NT2/D1 (cell line): ENCODE measurements around the gene HNRNPH1.

ENCODE experiments used
- DNase-seq: peaks from one replicate; pipeline ENCODE4 v3.0.0-alpha.2; 2011; ENCODE audit warnings: low read depth, low spot score
- H3K27me3 ChIP-seq: 2 replicates; pipeline ENCODE4 v1.6.0; 2011; ENCODE audit warnings: mild to moderate bottlenecking; ENCODE audit not compliant: insufficient read length, insufficient read depth
- H3K36me3 ChIP-seq: 2 replicates; pipeline ENCODE4 v1.6.1; 2011; ENCODE audit warnings: mild to moderate bottlenecking, low read length, mixed read lengths; ENCODE audit not compliant: insufficient read depth, insufficient read length
- H3K4me1 ChIP-seq: 2 replicates; pipeline ENCODE4 v1.5.1; 2011; ENCODE audit not compliant: insufficient read depth, insufficient read length
- H3K4me3 ChIP-seq: 2 replicates; pipeline ENCODE4 v1.5.1; 2011; ENCODE audit warnings: low read depth; ENCODE audit not compliant: insufficient read length
- H3K9ac ChIP-seq: 2 replicates; pipeline ENCODE4 v1.6.0; 2011; ENCODE audit warnings: low read depth; ENCODE audit not compliant: insufficient read length
- H3K9me3 ChIP-seq: 2 replicates; pipeline ENCODE4 v1.5.1; 2011; ENCODE audit warnings: mild to moderate bottlenecking, low read length; ENCODE audit not compliant: insufficient read depth
- SUZ12 ChIP-seq: IDR thresholded peaks from 2 replicates; pipeline ENCODE4 v1.6.1; 2011; ENCODE audit not compliant: insufficient read length, insufficient read depth; ENCODE audit errors: extremely low read depth
- YY1 ChIP-seq: IDR thresholded peaks from 2 replicates; pipeline ENCODE4 v1.6.1; 2011; ENCODE audit not compliant: insufficient read length, insufficient read depth
- ZNF274 ChIP-seq: IDR thresholded peaks from 2 replicates; pipeline ENCODE4 v1.6.1; 2011; ENCODE audit warnings: mild to moderate bottlenecking, low read depth, low read length

Gene HNRNPH1

DNA sequence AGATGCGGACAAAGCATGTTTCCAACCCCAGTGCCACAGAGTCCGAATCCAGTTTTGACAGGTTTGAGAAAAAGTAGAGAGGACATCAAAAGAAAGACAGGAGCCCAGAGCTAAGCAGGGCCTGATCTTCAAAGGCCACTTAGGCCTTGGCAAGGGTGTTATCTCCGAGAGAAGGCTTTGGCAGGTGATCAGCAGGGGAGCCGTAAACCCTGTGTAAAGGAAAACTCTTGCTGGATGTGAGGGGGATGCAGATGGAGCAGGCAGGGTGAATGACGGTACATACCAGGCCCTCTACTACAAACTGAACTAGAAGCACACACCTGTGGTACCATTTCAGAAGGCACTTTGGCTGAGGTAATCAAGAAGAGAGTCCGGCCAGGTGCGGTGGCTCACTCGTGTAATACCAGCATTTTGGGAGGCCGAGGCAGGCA is 1.4 kb upstream of the HNRNPH1 start:
- Histone ChIP-seq H3K4me3 (peak overlapping the region; percentile 59), H3K36me3 (peaks cover 31% of the 10 kb centered on the region), H3K27me3 (no peaks in the 10 kb centered on the region), H3K9me3 (no peaks in the 10 kb centered on the region), H3K9ac (peak overlapping the region; percentile 91), H3K4me1 (peaks cover 5% of the 10 kb centered on the region)
- no peak for DNase-seq
- TF ChIP-seq ZNF274 = no peak
- TF ChIP-seq YY1 = no peak
- TF ChIP-seq SUZ12 = no peak

DNA sequence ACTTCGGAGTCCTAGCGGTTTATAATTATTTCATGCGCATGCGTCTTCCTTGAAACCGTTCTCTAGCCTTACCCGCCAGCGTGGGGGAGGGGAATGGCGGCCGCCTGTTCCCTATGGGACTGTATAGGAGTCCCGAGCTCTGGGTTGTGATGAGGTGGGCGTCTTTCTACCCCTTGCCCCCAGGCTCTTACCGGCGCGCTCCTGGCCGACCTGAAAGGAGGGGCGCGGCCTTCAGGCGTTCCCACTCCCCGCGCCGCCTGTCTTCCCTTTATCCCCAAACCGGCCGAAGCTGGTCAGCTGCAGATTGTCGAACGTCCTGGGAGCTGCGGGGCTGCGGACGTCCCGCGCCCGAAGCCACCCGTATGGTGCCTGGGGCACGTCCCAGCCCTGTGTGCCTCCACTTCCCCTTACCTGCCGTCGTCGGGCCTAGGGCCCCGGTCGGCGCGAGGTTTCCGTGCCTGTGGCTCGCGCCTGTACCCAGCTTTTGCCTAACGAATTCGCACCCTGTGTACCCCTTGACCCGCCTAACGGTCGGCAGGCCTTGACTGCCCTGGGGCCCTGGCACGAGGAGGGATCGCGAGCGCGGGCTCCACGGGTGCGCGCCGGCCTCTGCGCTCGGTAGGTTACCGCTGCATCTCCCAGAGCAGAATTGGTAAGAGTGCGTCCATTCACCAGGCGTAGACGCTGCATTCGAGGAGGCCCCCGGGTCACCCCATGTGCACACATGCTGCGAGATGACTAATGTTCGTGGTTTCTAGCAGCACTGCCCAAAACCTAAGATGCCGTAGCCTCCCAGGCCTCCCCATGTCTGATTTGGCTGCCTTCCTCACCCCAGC is 653 bp upstream of the HNRNPH1 start:
- Histone ChIP-seq H3K36me3 (peaks cover 38% of the 10 kb centered on the region), H3K4me1 (peaks cover 5% of the 10 kb centered on the region), H3K4me3 (peak overlapping the region; percentile 59), H3K27me3 (no peaks in the 10 kb centered on the region), H3K9ac (peak overlapping the region; percentile 91), H3K9me3 (no peaks in the 10 kb centered on the region)
- TF ChIP-seq SUZ12 (no peak), ZNF274 (no peak), YY1 (peak; percentile 55)
- DNase-seq = no peak

DNA sequence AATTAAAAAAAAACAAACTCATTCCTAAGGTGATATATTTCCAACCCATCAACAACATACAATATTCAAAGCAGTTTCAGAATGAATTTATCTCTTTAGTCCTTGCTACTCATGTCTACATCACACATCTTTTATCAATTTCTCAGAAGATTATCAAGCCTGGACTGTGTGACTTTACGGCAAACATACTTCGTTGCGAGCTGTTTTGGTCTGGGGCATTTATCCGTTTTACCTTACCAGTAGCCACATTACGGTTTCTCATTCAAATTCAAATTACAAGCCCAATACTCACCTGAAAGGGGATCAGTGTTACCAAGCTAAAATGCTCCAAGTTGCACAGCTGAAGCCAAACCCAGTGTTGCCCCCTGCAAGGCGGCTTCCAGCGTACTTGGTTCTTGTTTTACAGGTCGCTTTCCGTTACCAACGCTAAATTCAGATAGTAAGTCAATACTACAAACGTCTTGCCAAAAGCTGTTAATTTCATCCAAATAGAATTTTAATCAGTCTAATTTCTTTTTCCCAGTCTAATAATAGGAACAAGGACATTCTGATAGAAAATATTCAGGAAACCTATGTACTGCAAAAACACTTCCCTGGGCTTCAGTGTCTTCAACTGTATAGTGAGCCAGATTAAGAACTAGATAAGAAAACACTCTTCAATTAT is 1.8 kb downstream of the HNRNPH1 start:
- TF ChIP-seq ZNF274 (no peak), YY1 (no peak), SUZ12 (no peak)
- DNase-seq = no peak
- H3K4me3 ChIP-seq = peak overlapping the region; percentile 82
- H3K27me3 ChIP-seq = no peaks in the 10 kb centered on the region
- peaks cover 5% of the 10 kb centered on the region for H3K4me1 ChIP-seq
- no peaks in the 10 kb centered on the region for H3K9me3 ChIP-seq
- peak overlapping the region; percentile 63 for H3K9ac ChIP-seq
- peaks cover 63% of the 10 kb centered on the region for H3K36me3 ChIP-seq

DNA sequence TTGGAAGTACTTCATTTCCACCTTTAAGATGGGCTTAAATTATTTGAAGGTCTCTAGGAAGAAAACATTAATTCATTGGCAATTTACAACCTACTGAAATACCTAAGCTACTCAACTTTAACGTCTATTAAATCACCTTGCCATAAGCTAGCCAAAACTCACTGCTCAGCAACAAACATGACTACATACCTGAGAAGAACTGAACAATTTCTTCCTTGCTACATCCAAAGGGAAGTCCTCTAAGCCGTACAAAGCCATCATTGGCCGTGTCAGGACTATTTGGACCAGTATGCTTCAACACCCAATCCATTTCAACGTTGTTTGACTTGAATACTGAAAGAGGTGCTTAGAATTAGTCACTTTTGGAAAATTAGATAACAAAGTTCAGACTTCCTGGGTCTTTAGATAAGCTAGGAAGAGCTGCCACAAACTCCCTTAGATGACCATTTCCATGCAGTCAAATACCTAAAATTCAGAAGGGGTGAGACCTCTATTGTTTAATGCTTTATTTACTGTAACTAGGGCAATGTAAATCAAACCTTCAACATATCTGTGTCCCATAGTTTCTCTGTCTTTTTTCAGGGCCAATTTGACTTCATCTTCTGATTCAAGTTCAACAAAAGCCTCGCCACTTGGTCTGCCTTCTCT is 2.6 kb downstream of the HNRNPH1 start:
- Histone ChIP-seq H3K4me3 (peak overlapping the region; percentile 82), H3K27me3 (no peaks in the 10 kb centered on the region), H3K9ac (peak overlapping the region; percentile 57), H3K36me3 (peaks cover 71% of the 10 kb centered on the region), H3K4me1 (peaks cover 5% of the 10 kb centered on the region), H3K9me3 (no peaks in the 10 kb centered on the region)
- TF ChIP-seq ZNF274 (no peak), YY1 (no peak), SUZ12 (no peak)
- DNase-seq = no peak

DNA sequence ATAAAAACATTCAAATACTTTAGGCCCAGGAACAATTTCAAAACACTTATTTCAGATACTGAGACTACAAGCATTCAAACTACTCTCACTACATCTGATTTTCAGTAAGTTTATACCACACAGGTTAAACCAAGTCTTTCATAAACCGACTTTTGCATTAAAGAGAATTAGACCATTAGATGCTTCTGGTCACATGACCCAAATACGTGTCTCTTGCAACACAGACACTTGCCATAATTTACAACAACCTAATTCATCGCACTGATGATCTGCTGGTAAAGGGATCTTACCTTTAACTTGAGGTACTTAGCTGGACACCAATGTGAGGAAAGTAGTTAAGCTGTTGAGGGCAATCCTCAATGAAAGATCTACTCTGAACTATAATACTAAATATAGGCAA is 3.2 kb downstream of the HNRNPH1 start:
- no peak for DNase-seq
- no peak for TF ChIP-seq SUZ12
- TF ChIP-seq YY1 = no peak
- no peak for TF ChIP-seq ZNF274
- H3K36me3 ChIP-seq = peaks cover 77% of the 10 kb centered on the region
- peak overlapping the region; percentile 57 for H3K9ac ChIP-seq
- no peaks in the 10 kb centered on the region for H3K9me3 ChIP-seq
- peak overlapping the region; percentile 82 for H3K4me3 ChIP-seq
- peaks cover 5% of the 10 kb centered on the region for H3K4me1 ChIP-seq
- H3K27me3 ChIP-seq = no peaks in the 10 kb centered on the region

DNA sequence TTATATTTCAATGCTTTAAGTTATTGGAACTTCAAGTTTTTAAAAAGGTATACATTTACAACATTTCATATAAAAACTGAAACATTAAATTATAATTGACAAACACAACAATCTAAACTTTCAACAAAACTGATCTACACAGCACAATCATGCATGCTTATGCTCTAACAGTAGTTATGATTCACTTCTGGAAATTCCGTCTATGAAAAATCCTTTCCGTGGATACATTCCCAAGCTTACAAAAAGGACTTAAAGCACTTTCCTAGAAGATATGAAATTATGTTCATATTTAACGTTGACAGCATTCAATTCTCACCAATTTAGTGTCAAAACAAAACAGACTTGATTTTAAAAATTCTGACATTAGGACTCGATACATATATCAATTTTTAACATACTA is 3.7 kb downstream of the HNRNPH1 start:
- H3K9ac ChIP-seq = no peak overlapping the region
- H3K9me3 ChIP-seq = no peaks in the 10 kb centered on the region
- DNase-seq = no peak
- H3K27me3 ChIP-seq = no peaks in the 10 kb centered on the region
- H3K4me1 ChIP-seq = peaks cover 2% of the 10 kb centered on the region
- peaks cover 82% of the 10 kb centered on the region for H3K36me3 ChIP-seq
- TF ChIP-seq SUZ12 (no peak), YY1 (no peak), ZNF274 (no peak)
- peak overlapping the region; percentile 12 for H3K4me3 ChIP-seq

DNA sequence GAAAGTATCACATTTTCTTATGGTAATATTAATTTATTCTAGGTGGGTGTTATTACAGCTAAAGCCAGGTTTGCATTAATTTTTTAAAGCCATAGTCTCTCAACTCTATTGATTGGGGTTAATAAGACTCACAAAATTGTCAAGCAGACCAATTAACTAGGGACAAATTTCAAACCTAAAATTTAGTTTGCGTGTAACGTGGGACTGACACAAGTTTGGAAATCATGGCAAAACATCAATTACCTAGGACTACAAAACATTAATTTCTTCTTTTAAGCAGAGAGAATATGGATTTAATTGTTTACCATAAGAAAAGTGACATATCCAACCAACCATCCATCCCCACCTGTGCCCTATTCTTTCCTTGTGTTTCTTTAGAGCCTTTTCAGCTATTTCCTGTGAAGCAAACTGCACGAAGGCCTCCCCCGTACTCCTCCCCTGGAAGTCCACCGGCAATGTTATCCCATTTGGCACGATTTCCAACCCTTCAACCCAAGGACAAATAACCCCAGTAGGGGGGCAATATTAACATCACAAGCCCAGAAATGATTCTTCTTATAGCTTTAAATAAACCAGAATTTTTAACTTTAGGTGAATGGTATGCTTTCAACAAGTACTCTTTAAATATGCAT is 4.4 kb downstream of the HNRNPH1 start:
- TF ChIP-seq ZNF274 = no peak
- TF ChIP-seq YY1 = no peak
- no peak for TF ChIP-seq SUZ12
- Histone ChIP-seq H3K9ac (no peak overlapping the region), H3K36me3 (peaks cover 88% of the 10 kb centered on the region), H3K4me1 (no peaks in the 10 kb centered on the region), H3K9me3 (no peaks in the 10 kb centered on the region), H3K27me3 (no peaks in the 10 kb centered on the region), H3K4me3 (no peak overlapping the region)
- DNase-seq = no peak
